ENCODE results near the gene BET1L. TPM values are rescaled to one million over a fixed set of nuclear protein-coding genes. Genes with fewer than 3 reads are reported as not detected.

BET1L gene
- total and polyA plus RNA-seq, 10 of the 15 experiments (the other 5 are each of a cell fraction or from before 2014, with no cell fraction given), result 6.7 to 55.4 (median 39.7) TPM

GRCh38 chr11:208181-208916 is 1.1 kb upstream of the BET1L start (continued):
- peak; percentile 57; the same call in 1 of the 2 replicates for TF ChIP-seq TAF1 (IDR thresholded peaks at IDR 0.05; ENCODE audit: borderline replicate concordance, low read depth, low read length)
- TF ChIP-seq YY1 (IDR thresholded peaks at IDR 0.05; ENCODE audit: low read depth, low read length), result peak; percentile 78
- peak; percentile 19 for TF ChIP-seq SIX5 (IDR thresholded peaks at IDR 0.05; ENCODE audit: low read depth, low read length, severe bottlenecking)
- TF ChIP-seq CBX5 (IDR thresholded peaks at IDR 0.05; ENCODE audit: low read depth), result no peak
- peak; percentile 57 for TF ChIP-seq E2F4 (IDR thresholded peaks at IDR 0.05; ENCODE audit: low read depth, low read length)
- no peak for TF ChIP-seq KLF5 (IDR thresholded peaks at IDR 0.05; ENCODE audit: partially characterized antibody)
- TF ChIP-seq EGR1 (IDR thresholded peaks at IDR 0.05; ENCODE audit: borderline replicate concordance in 1 of 2, low read depth in 2 of 2, low read length in 2 of 2), result peak in 1 of 2 experiments; percentile 80; a peak in 2 of 3 replicates
- peak; percentile 33; the same call in 1 of the 2 replicates for TF ChIP-seq PAX5 (IDR thresholded peaks at IDR 0.05; ENCODE audit: borderline replicate concordance, low read depth, low read length)
- TF ChIP-seq MTA3 (IDR thresholded peaks at IDR 0.05; ENCODE audit: borderline replicate concordance, low read length), result no peak
- 0 out of 2 replicates have a peak, but pooled peaks have one; percentile 47 for TF ChIP-seq PML (IDR thresholded peaks at IDR 0.05; ENCODE audit: low read length)
- TF ChIP-seq SRF (IDR thresholded peaks at IDR 0.05; ENCODE audit: low read depth in 2 of 2, low read length in 2 of 2), result 0 out of 4 replicates have a peak, but pooled peaks of 1 of the 2 experiments have one; percentile 47
- no peak for TF ChIP-seq ZNF217 (IDR thresholded peaks at IDR 0.05)
- TF ChIP-seq IRF4 (IDR thresholded peaks at IDR 0.05; ENCODE audit: low read depth, low read length), result no peak
- TF ChIP-seq ETV6 (conservative IDR thresholded peaks at IDR 0.05 in 1 of 2, IDR thresholded peaks at IDR 0.05 in 1 of 2; ENCODE audit: borderline replicate concordance in 1 of 2, low read depth in 1 of 2), result no peak
- TF ChIP-seq CUX1 (IDR thresholded peaks at IDR 0.05; ENCODE audit: insufficient replicate concordance, low read depth, low read length), result no peak
- TF ChIP-seq PBX3 (IDR thresholded peaks at IDR 0.05; ENCODE audit: insufficient replicate concordance, low read depth, low read length), result no peak
- TF ChIP-seq ATF7 (IDR thresholded peaks at IDR 0.05; ENCODE audit: low read depth), result no peak
- no peak for TF ChIP-seq CHD4 (IDR thresholded peaks at IDR 0.05)
- TF ChIP-seq MTA2 (IDR thresholded peaks at IDR 0.05; ENCODE audit: low read depth), result no peak

Data from GM12878 (cell line).